ENCODE results near the gene LCLAT1.

Gene LCLAT1

GRCh38 chr2:30446602-30447148 is 371 bp upstream of the LCLAT1 start (continued):
- TF ChIP-seq ZBTB26 (tag by site-specific recombination; optimal IDR thresholded peaks at IDR 0.05) = no peak

GRCh38 chr2:30448308-30448707 is 1.3 kb downstream of the LCLAT1 start:
- CTCF ChIA-PET = interaction anchor here (0.7 kb wide), 1 partner anchor 803 kb away, joined by 3 read pairs; no protein-coding TSS in a partner anchor

GRCh38 chr2:30448866-30449265 is 1.8 kb downstream of the LCLAT1 start:
- TF ChIP-seq BCL11B (tag by site-specific recombination; IDR thresholded peaks at IDR 0.05; ENCODE audit: low read depth) (no peak), ZNF341 (tag by site-specific recombination; IDR thresholded peaks at IDR 0.05; ENCODE audit: low read depth) (no peak), ZNF692 (tag by site-specific recombination; IDR thresholded peaks at IDR 0.05) (no peak), ZNF169 (tag by site-specific recombination; IDR thresholded peaks at IDR 0.05) (no peak), ZNF624 (tag by site-specific recombination; IDR thresholded peaks at IDR 0.05) (no peak)
- H3K9me3 ChIP-seq (ENCODE audit: control insufficient read depth, insufficient read depth, low read depth, low read length) = no peaks in the 10 kb centered on the region
- ChIA-PET CTCF (interaction anchor here (0.7 kb wide), 1 partner anchor 802 kb away, joined by 3 read pairs; no protein-coding TSS in a partner anchor), POLR2A (interaction anchor here (1.2 kb wide), 1 partner anchor 217 kb away, joined by 6 read pairs; no protein-coding TSS in a partner anchor)
- peaks cover 0 to 3% of the 10 kb centered on the region in 2 experiments; a peak in 1 of 3 replicates for H3K36me3 ChIP-seq (ENCODE audit: control insufficient read depth in 2 of 2, insufficient read depth in 1 of 2, low read length in 2 of 2)
- no peak overlapping the region for H3K4me3 ChIP-seq (ENCODE audit: low read depth, low read length)
- peaks cover 14% of the 10 kb centered on the region for H3K4me1 ChIP-seq (ENCODE audit: control insufficient read depth, insufficient read depth, low read length)
- no peak overlapping the region for H3K27ac ChIP-seq (ENCODE audit: extremely low read depth, low read depth, low read length)

More at GRCh38 chr2:30448308-30448707, 1.3 kb downstream of the LCLAT1 start:
- H3K4me3 ChIP-seq (ENCODE audit: low read depth, low read length) = no peak overlapping the region; the same call in 1 of the 2 replicates
- H3K36me3 ChIP-seq (ENCODE audit: control insufficient read depth in 2 of 2, insufficient read depth in 1 of 2, low read length in 2 of 2) = peaks cover 0 to 3% of the 10 kb centered on the region in 2 experiments; a peak in 1 of 3 replicates
- H3K4me1 ChIP-seq (ENCODE audit: control insufficient read depth, insufficient read depth, low read length) = peaks cover 8% of the 10 kb centered on the region
- H3K9me3 ChIP-seq (ENCODE audit: control insufficient read depth, insufficient read depth, low read depth, low read length) = no peaks in the 10 kb centered on the region
- no peak for TF ChIP-seq ZNF544 (tag by site-specific recombination; IDR thresholded peaks at IDR 0.05)
- no peak for TF ChIP-seq ZNF704 (tag by site-specific recombination; IDR thresholded peaks at IDR 0.05)
- TF ChIP-seq ZNF561 (tag by site-specific recombination; IDR thresholded peaks at IDR 0.05; ENCODE audit: borderline replicate concordance) = no peak
- TF ChIP-seq ZNF768 (tag by site-specific recombination; IDR thresholded peaks at IDR 0.05) = no peak
- TF ChIP-seq ZNF558 (tag by site-specific recombination; IDR thresholded peaks at IDR 0.05) = no peak
- TF ChIP-seq KLF10 (tag by site-specific recombination; IDR thresholded peaks at IDR 0.05) = no peak
- no peak for TF ChIP-seq ZNF585B (tag by site-specific recombination; IDR thresholded peaks at IDR 0.05)
- no peak overlapping the region for H3K27ac ChIP-seq (ENCODE audit: extremely low read depth, low read depth, low read length)
- POLR2A ChIA-PET = no interaction called here

- H3K27ac ChIP-seq (ENCODE audit: extremely low read depth, low read depth, low read length) = no peak overlapping the region
- TF ChIP-seq ZNF785 (tag by site-specific recombination; IDR thresholded peaks at IDR 0.05) (no peak), KLF7 (tag by site-specific recombination; IDR thresholded peaks at IDR 0.05; ENCODE audit: borderline replicate concordance) (no peak), ZFP3 (tag by site-specific recombination; IDR thresholded peaks at IDR 0.05; ENCODE audit: low read depth) (no peak), ZNF513 (tag by site-specific recombination; IDR thresholded peaks at IDR 0.05) (no peak), ZNF670 (tag by site-specific recombination; IDR thresholded peaks at IDR 0.05; ENCODE audit: low read depth) (no peak), MZF1 (tag by site-specific recombination; IDR thresholded peaks at IDR 0.05; ENCODE audit: borderline replicate concordance) (no peak), ZNF660 (tag by site-specific recombination; IDR thresholded peaks at IDR 0.05) (no peak), ZNF776 (tag by site-specific recombination; IDR thresholded peaks at IDR 0.05; ENCODE audit: borderline replicate concordance) (no peak), ZIC2 (tag by site-specific recombination; IDR thresholded peaks at IDR 0.05) (no peak)
- peaks cover 0 to 3% of the 10 kb centered on the region in 2 experiments; a peak in 2 of 3 replicates for H3K36me3 ChIP-seq (ENCODE audit: control insufficient read depth in 2 of 2, insufficient read depth in 1 of 2, low read length in 2 of 2)
- ChIA-PET POLR2A (interaction anchor here (0.7 to 1.2 kb wide), 2 partner anchors 218 to 219 kb away, joined by 6 to 8 read pairs; partner anchors contain the start of gene LBH), CTCF (interaction anchor here (1.6 kb wide), 1 partner anchor 261 kb away, joined by 4 read pairs; no protein-coding TSS in a partner anchor)
- peaks cover 21% of the 10 kb centered on the region for H3K4me1 ChIP-seq (ENCODE audit: control insufficient read depth, insufficient read depth, low read length)
- no peaks in the 10 kb centered on the region for H3K9me3 ChIP-seq (ENCODE audit: control insufficient read depth, insufficient read depth, low read depth, low read length)
- no peak overlapping the region for H3K4me3 ChIP-seq (ENCODE audit: low read depth, low read length)
These were observed 3.0 kb downstream of the LCLAT1 start for GRCh38 chr2:30450025-30450424.

Measured in HEK293 (cell line).